ENCODE measurements around the gene BRI3.

The BRI3 gene

DNA sequence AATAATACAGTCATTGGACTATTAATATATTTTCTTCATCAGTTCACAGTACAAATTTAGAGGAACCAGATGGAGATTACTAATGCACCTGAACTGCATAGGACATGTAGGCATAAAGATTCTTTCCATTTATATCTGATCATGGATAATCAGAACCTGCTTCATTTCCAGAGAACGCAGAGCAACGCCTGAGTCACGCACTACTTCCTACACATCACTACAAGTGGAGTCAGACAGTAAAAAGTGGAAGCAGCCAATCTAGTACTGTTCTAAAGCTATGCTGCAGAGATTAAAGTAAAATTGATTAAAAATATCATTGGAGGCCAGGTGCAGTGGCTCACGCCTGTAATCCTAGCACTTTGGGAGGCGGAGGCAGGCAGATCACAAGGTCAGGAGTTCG lies 43.3 kb downstream of the BRI3 start:
- Histone ChIP-seq H3K4me2 (ENCODE audit: insufficient read depth, low read length) (no peak overlapping the region), H3K9ac (ENCODE audit: low read depth, low read length) (no peak overlapping the region), H3K4me1 (ENCODE audit: insufficient read depth, low read length) (no peaks in the 10 kb centered on the region), H3K9me3 (ENCODE audit: insufficient read depth, low read length, severe bottlenecking) (no peaks in the 10 kb centered on the region), H3K36me3 (ENCODE audit: insufficient read depth, low read length) (no peaks in the 10 kb centered on the region), H4K20me1 (ENCODE audit: insufficient read depth, low read length) (no peaks in the 10 kb centered on the region), H3K4me3 (ENCODE audit: low read depth in 1 of 2, low read length in 2 of 2) (no peak overlapping the region), H3K27me3 (ENCODE audit: insufficient read depth, low read length, poor library complexity) (peaks cover 5% of the 10 kb centered on the region), H3K27ac (ENCODE audit: low read length) (no peak overlapping the region), H2AFZ (ENCODE audit: low read depth, low read length) (no peak overlapping the region), H3K79me2 (ENCODE audit: insufficient read depth, low read length) (no peaks in the 10 kb centered on the region)
- ATAC-seq (ENCODE audit: insufficient read depth, low read depth) = no peak
- TF ChIP-seq, protein P1, sequence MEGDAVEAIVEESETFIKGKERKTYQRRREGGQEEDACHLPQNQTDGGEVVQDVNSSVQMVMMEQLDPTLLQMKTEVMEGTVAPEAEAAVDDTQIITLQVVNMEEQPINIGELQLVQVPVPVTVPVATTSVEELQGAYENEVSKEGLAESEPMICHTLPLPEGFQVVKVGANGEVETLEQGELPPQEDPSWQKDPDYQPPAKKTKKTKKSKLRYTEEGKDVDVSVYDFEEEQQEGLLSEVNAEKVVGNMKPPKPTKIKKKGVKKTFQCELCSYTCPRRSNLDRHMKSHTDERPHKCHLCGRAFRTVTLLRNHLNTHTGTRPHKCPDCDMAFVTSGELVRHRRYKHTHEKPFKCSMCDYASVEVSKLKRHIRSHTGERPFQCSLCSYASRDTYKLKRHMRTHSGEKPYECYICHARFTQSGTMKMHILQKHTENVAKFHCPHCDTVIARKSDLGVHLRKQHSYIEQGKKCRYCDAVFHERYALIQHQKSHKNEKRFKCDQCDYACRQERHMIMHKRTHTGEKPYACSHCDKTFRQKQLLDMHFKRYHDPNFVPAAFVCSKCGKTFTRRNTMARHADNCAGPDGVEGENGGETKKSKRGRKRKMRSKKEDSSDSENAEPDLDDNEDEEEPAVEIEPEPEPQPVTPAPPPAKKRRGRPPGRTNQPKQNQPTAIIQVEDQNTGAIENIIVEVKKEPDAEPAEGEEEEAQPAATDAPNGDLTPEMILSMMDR (IDR thresholded peaks at IDR 0.05; ENCODE audit: borderline replicate concordance, extremely low read depth, low read length, poor library complexity, severe bottlenecking) = no peak
- no peak for TF ChIP-seq EZH2 (IDR thresholded peaks at IDR 0.05; ENCODE audit: borderline replicate concordance, low read depth, low read length, severe bottlenecking)
- DNase-seq = no peak

DNA sequence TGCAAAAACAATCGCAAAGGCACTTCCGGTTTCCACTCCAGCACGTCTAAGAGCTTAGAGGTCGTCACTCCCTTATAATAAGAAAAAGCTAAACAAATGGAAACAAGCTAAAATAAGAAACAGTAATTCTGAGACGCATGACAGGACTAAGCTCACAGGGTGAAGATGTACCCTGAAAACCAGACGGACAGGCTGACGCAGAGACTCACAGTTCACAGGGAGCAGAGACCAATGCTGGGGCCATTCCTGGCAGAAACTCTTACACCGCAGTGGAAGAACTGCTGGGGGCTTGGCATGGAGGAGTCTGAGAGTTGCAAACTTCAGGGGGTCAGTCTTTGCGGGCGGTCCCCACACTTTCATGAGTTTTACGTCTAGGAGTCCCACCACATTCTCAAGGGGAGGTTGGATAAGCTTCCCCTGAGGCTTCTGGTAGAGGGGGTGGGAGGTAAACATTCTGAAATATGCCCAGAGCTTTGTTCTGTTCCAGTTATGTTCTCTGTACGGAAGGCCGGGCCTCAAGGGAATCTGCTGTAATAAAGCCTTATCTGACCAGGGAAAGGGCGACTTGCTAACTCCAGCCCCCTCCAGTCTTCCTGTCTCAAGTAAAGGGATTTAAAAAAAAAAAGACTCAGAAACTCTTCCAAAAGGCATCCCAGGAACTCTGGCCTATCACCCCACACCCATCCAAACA lies 47.8 kb downstream of the BRI3 start:
- DNase-seq (no peak), ATAC-seq (ENCODE audit: insufficient read depth, low read depth) (no peak)
- no peak overlapping the region for H3K4me2 ChIP-seq (ENCODE audit: insufficient read depth, low read length)
- peaks cover 5% of the 10 kb centered on the region for H3K27me3 ChIP-seq (ENCODE audit: insufficient read depth, low read length, poor library complexity)
- no peak overlapping the region for H3K9ac ChIP-seq (ENCODE audit: low read depth, low read length)
- no peaks in the 10 kb centered on the region for H4K20me1 ChIP-seq (ENCODE audit: insufficient read depth, low read length)
- TF ChIP-seq EZH2 (IDR thresholded peaks at IDR 0.05; ENCODE audit: borderline replicate concordance, low read depth, low read length, severe bottlenecking) = no peak
- TF ChIP-seq, protein P1 (IDR thresholded peaks at IDR 0.05; ENCODE audit: borderline replicate concordance, extremely low read depth, low read length, poor library complexity, severe bottlenecking) = no peak
- H3K27ac ChIP-seq (ENCODE audit: low read length) = no peak overlapping the region
- H3K4me1 ChIP-seq (ENCODE audit: insufficient read depth, low read length) = no peaks in the 10 kb centered on the region
- H2AFZ ChIP-seq (ENCODE audit: low read depth, low read length) = no peak overlapping the region
- no peaks in the 10 kb centered on the region for H3K79me2 ChIP-seq (ENCODE audit: insufficient read depth, low read length)
- H3K9me3 ChIP-seq (ENCODE audit: insufficient read depth, low read length, severe bottlenecking) = no peaks in the 10 kb centered on the region
- H3K4me3 ChIP-seq (ENCODE audit: low read depth in 1 of 2, low read length in 2 of 2) = no peak overlapping the region
- no peaks in the 10 kb centered on the region for H3K36me3 ChIP-seq (ENCODE audit: insufficient read depth, low read length)

DNA sequence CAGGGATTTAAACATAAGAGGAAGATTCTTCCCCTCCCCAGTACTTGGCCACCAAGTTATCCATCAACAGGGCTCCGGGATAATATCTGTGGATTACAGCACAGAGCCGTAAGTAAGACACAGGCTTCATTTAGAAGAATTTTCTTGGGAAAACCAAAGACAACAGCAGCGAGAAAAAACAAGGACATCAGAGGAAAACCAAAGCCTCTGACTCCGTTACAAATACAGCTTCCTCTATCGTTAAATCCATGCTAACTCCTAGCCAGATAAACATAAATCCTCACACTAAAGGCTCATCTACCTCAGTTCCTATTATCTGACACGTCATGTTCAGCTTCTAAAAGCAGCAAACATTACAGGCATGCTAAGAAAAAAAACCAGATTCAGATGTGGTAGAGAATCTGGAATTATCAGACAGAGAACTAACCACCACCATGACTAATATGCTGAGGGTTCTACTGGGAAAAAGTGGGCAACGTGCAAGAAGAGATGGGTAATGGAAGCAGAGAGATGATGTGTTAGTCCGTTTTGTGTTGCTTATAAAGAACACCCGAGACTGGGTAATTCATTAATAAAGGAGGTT lies 48.4 kb downstream of the BRI3 start:
- TF ChIP-seq EZH2 (IDR thresholded peaks at IDR 0.05; ENCODE audit: borderline replicate concordance, low read depth, low read length, severe bottlenecking) = no peak
- Histone ChIP-seq H3K4me3 (ENCODE audit: low read depth in 1 of 2, low read length in 2 of 2) (no peak overlapping the region), H2AFZ (ENCODE audit: low read depth, low read length) (no peak overlapping the region), H3K9ac (ENCODE audit: low read depth, low read length) (no peak overlapping the region), H3K79me2 (ENCODE audit: insufficient read depth, low read length) (no peaks in the 10 kb centered on the region), H4K20me1 (ENCODE audit: insufficient read depth, low read length) (no peaks in the 10 kb centered on the region), H3K27me3 (ENCODE audit: insufficient read depth, low read length, poor library complexity) (peaks cover 5% of the 10 kb centered on the region), H3K4me2 (ENCODE audit: insufficient read depth, low read length) (no peak overlapping the region), H3K4me1 (ENCODE audit: insufficient read depth, low read length) (no peaks in the 10 kb centered on the region), H3K36me3 (ENCODE audit: insufficient read depth, low read length) (no peaks in the 10 kb centered on the region), H3K9me3 (ENCODE audit: insufficient read depth, low read length, severe bottlenecking) (no peaks in the 10 kb centered on the region), H3K27ac (ENCODE audit: low read length) (no peak overlapping the region)
- ATAC-seq (ENCODE audit: insufficient read depth, low read depth) (no peak), DNase-seq (no peak)

DNA sequence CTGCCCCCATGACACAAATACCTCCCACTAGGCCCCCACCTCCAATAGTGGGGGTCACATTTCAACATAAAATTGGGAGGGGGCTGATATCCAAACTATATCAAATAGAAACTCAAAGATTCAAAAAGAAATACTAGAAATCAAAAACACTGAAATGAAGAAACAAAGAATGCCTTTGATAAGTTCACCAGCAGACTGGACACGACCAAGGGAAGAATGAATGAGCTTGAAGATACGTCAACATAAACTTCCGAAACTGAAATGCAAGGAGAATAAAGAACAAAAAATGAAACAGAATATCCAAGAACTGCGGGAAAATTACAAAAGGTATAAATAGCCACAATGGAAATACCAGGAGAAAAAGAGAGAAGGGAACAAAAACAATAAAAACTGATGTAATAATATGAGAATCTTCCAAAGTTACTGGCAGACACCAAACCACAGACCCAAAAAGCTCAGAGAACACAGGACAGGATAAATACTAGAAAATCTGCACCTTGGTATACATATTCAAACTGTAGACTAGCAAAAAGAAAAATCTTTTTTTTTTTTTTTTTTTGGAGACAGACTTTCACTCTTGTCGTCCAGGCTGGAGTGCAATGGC lies 49.5 kb downstream of the BRI3 start:
- DNase-seq (no peak), ATAC-seq (ENCODE audit: insufficient read depth, low read depth) (no peak)
- TF ChIP-seq, protein P1 (IDR thresholded peaks at IDR 0.05; ENCODE audit: borderline replicate concordance, extremely low read depth, low read length, poor library complexity, severe bottlenecking) = no peak
- TF ChIP-seq EZH2 (IDR thresholded peaks at IDR 0.05; ENCODE audit: borderline replicate concordance, low read depth, low read length, severe bottlenecking) = no peak
- no peak overlapping the region for H3K27ac ChIP-seq (ENCODE audit: low read length)
- H3K27me3 ChIP-seq (ENCODE audit: insufficient read depth, low read length, poor library complexity) = peaks cover 5% of the 10 kb centered on the region
- H2AFZ ChIP-seq (ENCODE audit: low read depth, low read length) = no peak overlapping the region
- no peaks in the 10 kb centered on the region for H3K79me2 ChIP-seq (ENCODE audit: insufficient read depth, low read length)
- no peaks in the 10 kb centered on the region for H3K9me3 ChIP-seq (ENCODE audit: insufficient read depth, low read length, severe bottlenecking)
- H3K4me1 ChIP-seq (ENCODE audit: insufficient read depth, low read length) = no peaks in the 10 kb centered on the region
- H3K4me2 ChIP-seq (ENCODE audit: insufficient read depth, low read length) = no peak overlapping the region
- H3K36me3 ChIP-seq (ENCODE audit: insufficient read depth, low read length) = no peaks in the 10 kb centered on the region
- no peaks in the 10 kb centered on the region for H4K20me1 ChIP-seq (ENCODE audit: insufficient read depth, low read length)
- H3K4me3 ChIP-seq (ENCODE audit: low read depth in 1 of 2, low read length in 2 of 2) = no peak overlapping the region
- no peak overlapping the region for H3K9ac ChIP-seq (ENCODE audit: low read depth, low read length)
